ENCODE results near the gene CYP26B1. TPM values are rescaled to one million over a fixed set of nuclear protein-coding genes. Genes with fewer than 3 reads are reported as not detected.

The CYP26B1 gene
- total RNA-seq, 2 experiments from 2014 or later, result not detected

DNA sequence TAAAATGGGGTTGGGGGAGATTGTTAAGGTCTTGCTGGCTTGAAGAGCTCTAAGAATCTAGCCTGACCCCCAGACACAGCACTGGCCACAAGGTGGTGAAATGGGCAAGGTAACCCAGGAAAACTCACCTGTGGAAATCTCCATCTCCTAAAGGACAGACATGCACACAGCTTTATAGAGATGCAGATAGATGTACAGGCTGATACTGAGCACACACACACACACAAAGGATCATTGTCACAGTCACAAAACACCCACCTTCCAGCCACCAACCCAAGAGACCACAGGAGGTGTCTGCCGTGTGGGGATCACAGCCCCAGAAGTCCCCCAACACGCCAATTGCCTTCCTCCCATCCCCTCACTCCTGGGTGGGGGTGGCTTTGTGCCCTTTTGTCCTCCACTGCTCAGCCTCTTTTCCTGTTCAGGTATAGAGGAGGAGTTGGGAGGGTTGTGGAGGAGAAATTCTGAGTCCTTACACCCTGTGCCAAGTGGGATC is 3.2 kb upstream of the CYP26B1 start:
- H3K27me3 Mint-ChIP-seq, result peaks cover 56% of the 10 kb centered on the region
- no peak overlapping the region for H3K4me3 Mint-ChIP-seq
- no peak for DNase-seq
- CTCF ChIA-PET, result interaction anchor here (1.0 to 1.3 kb wide), 4 partner anchors 11 to 600 kb away, joined by 3 read pairs; no protein-coding TSS in a partner anchor
- POLR2A ChIA-PET, result no interaction called here
- no peak overlapping the region for H3K27ac Mint-ChIP-seq
- no peaks in the 10 kb centered on the region for H3K9me3 Mint-ChIP-seq
- H3K4me1 Mint-ChIP-seq, result peaks cover 26% of the 10 kb centered on the region
- H3K36me3 Mint-ChIP-seq (ENCODE audit: low read depth), result peaks cover 7% of the 10 kb centered on the region

DNA sequence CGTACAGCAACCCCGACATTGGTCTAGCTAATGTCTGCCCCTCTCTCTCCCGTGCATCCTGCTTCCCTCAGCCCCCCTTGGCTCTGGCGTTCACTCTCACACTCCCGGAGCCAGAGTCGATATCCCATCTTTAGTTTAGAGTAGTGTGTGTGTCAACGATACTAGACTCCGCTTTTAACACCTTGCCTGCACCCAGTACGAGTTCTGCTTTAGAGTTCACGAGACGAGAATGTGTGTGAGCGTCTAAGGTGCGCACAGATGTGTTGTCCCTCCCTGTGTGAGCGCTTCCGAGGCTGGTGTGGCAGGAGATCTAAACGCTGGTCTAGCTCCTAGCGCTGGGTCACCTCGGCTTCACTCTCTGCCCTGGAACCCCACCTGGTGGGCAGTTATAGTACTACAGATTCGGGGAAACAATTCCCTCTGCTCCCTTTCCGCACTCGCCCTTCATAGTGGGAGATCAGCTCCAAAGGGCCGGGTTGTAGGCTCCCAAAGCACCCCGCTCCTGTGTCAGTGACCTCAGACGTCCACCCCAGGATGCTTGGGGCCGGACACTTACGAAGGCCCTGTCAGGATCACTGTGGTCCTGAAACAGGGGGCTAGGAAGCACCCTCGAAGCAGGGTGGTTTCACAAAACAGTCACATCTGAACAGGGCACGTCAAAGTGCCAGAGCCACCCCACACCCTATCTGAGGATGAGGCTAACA is 2.6 kb upstream of the CYP26B1 start:
- DNase-seq, result peak; percentile 64
- no peak overlapping the region for H3K27ac Mint-ChIP-seq
- ChIA-PET POLR2A (no interaction called here), CTCF (interaction anchor here (0.7 to 1.3 kb wide), 6 partner anchors 12 to 600 kb away, joined by 3 read pairs; no protein-coding TSS in a partner anchor)
- H3K9me3 Mint-ChIP-seq, result no peaks in the 10 kb centered on the region
- peaks cover 30% of the 10 kb centered on the region for H3K4me1 Mint-ChIP-seq
- H3K27me3 Mint-ChIP-seq, result peaks cover 59% of the 10 kb centered on the region
- H3K36me3 Mint-ChIP-seq (ENCODE audit: low read depth), result peaks cover 7% of the 10 kb centered on the region
- H3K4me3 Mint-ChIP-seq, result peak overlapping the region; percentile 16

DNA sequence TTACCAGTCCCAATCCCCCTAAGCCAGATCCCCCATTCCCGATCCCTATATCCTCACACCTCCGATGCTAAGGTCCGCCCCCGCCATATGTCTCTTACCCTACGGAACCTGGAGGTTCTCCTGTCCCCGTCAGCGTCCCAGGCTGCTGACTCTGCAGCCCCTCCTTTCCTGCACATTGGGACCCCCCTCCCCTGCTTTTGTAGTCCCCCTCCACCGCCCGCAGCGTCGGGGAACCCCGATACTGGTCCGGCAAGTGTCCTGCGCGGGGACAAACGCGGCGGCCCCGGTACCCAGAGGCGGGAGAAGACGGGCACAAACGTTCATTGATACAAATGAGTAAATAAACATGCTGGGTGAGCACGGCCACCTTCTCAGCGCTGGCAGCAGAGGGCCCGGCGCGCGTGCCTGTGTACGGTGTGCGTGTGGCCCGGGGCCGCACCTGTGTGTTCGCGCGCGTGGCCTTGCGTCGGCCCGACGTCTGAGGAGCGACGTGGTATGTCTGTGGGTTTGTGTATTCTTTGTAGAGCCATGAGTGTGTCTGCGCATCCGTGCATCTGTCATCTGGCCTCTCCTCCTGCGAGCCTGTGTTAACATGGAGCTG is 2.0 kb upstream of the CYP26B1 start:
- peaks cover 62% of the 10 kb centered on the region for H3K27me3 Mint-ChIP-seq
- ChIA-PET POLR2A (no interaction called here), CTCF (interaction anchor here (0.7 to 1.3 kb wide), 5 partner anchors 14 to 599 kb away, joined by 3 read pairs; no protein-coding TSS in a partner anchor)
- no peak overlapping the region for H3K27ac Mint-ChIP-seq
- peak overlapping the region; percentile 51 for H3K4me3 Mint-ChIP-seq
- DNase-seq, result no peak
- no peaks in the 10 kb centered on the region for H3K9me3 Mint-ChIP-seq
- peaks cover 7% of the 10 kb centered on the region for H3K36me3 Mint-ChIP-seq (ENCODE audit: low read depth)
- H3K4me1 Mint-ChIP-seq, result peaks cover 30% of the 10 kb centered on the region

DNA sequence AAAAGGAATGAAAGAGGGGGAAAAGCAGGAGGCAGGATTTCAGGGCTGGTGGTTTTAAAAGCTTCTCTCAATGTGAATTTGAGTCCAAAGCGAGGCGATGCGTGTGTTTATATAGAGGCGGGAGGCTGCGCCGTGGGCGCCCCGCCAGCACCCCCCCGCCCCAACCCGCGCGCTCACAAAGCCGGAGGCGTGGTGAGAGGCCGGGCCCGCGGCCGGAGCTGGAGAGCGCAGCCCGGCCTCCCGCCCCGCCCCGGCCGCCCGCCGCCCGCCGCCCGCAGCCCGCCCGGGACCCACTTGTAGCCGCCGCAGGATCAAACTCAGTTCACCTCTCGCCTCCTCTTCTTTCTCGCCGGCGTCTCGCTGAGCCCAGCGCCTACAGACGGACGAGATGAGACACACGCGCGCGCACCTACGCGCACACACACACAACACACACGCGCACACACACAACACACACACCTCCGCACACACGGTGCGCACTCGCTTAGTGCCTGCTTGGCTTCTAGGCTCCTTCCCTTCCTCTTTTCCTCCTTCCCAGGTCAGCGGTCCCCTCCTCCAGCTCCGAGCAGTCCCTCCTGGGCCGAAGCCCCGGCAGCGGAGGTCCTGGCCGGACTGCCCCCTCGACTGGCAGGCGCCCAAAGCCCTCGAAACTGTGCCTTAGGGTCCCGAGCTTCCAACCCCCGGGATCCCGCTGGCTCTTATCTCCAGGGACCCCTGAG is 1.3 kb upstream of the CYP26B1 start:
- ChIA-PET CTCF (interaction anchor here (1.3 kb wide), 1 partner anchor 18 kb away, joined by 3 read pairs; no protein-coding TSS in a partner anchor), POLR2A (no interaction called here)
- Mint-ChIP-seq H3K4me1 (peaks cover 30% of the 10 kb centered on the region), H3K27me3 (peaks cover 65% of the 10 kb centered on the region), H3K36me3 (ENCODE audit: low read depth) (peaks cover 7% of the 10 kb centered on the region), H3K27ac (peak overlapping the region; percentile 50), H3K9me3 (no peaks in the 10 kb centered on the region), H3K4me3 (peak overlapping the region; percentile 63)
- no peak for DNase-seq

GRCh38 chr2:72148003-72148836 is 558 bp upstream of the CYP26B1 start:
- peaks cover 30% of the 10 kb centered on the region for H3K4me1 Mint-ChIP-seq
- H3K27ac Mint-ChIP-seq, result peak overlapping the region; percentile 69
- no peak for DNase-seq
- peaks cover 72% of the 10 kb centered on the region for H3K27me3 Mint-ChIP-seq
- CTCF ChIA-PET, result no interaction called here
- POLR2A ChIA-PET, result no interaction called here
- H3K4me3 Mint-ChIP-seq, result peak overlapping the region; percentile 63
- peaks cover 7% of the 10 kb centered on the region for H3K36me3 Mint-ChIP-seq (ENCODE audit: low read depth)
- H3K9me3 Mint-ChIP-seq, result no peaks in the 10 kb centered on the region

DNA sequence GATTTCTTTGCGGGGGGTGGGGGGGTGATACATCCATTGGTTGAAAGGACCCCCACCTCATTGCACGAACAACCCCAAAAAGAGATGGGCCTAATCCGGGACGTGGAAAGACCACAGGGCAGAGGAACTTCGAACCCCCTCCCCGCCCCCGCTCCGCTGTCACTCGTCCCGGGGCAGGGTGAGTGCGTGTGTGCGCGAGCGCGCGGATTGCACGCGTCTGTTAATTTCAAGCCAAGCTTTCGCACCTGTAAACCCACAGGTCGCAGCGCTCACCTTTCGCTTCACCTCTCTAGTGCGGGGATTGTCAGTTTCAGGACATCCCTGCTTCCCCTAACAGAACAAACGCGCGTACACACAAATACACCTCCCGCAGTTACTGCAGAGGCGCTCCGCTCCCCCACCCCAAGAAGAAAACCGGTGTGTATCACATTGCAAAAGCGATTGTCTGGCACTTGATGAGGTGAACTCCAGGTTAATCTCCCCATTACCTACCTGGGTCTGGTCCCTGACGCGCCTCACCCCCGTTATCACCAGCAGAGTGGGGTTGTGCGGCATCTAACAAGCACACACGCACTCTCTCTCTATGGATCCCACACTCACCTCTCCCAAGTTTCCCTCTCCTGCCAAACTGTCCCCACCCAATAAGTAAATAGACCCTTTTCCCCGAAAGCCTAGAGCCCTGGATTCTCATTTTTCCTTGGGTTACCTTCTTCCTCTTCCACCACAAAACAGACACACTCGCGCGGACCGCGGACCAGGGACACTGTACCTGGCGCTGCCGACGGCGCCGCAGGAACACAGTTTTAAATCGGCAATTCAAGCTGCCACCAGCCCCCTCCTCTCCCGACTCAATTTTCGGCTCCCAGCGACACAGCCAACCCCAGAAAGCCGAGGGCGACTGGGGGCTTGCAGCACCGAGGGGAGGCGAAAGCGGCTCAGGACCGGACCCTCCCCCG is 1.0 kb downstream of the CYP26B1 start:
- Mint-ChIP-seq H3K27ac (peak overlapping the region; percentile 78), H3K27me3 (peaks cover 75% of the 10 kb centered on the region), H3K4me1 (peaks cover 30% of the 10 kb centered on the region), H3K4me3 (peak overlapping the region; percentile 22), H3K9me3 (no peaks in the 10 kb centered on the region), H3K36me3 (ENCODE audit: low read depth) (peaks cover 7% of the 10 kb centered on the region)
- POLR2A ChIA-PET, result no interaction called here
- CTCF ChIA-PET, result no interaction called here
- DNase-seq, result no peak

GRCh38 chr2:72145658-72146329 is 1.9 kb downstream of the CYP26B1 start:
- DNase-seq, result no peak
- peaks cover 30% of the 10 kb centered on the region for H3K4me1 Mint-ChIP-seq
- POLR2A ChIA-PET, result no interaction called here
- peak overlapping the region; percentile 47 for H3K4me3 Mint-ChIP-seq
- CTCF ChIA-PET, result no interaction called here
- H3K27me3 Mint-ChIP-seq, result peaks cover 68% of the 10 kb centered on the region
- peaks cover 7% of the 10 kb centered on the region for H3K36me3 Mint-ChIP-seq (ENCODE audit: low read depth)
- no peak overlapping the region for H3K27ac Mint-ChIP-seq
- H3K9me3 Mint-ChIP-seq, result no peaks in the 10 kb centered on the region

DNA sequence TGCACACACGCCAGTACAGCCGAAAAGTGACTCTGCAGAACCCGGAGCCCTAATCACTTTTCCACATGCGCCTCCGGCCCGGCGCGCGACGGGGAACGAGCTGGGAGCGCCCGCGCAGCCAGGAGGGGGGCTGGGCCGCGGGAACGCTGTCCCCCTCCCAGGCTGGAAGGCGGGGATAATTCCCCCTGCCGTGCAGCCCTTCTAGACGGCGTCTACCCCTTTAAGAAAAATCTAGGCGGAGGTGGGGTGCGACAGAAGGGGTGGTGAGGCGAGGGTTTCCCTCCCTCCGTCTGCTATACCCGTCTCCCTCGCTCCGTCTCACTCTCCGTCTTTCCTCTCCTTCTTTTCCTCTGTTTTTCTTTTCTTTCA is 2.4 kb downstream of the CYP26B1 start:
- peaks cover 7% of the 10 kb centered on the region for H3K36me3 Mint-ChIP-seq (ENCODE audit: low read depth)
- H3K27me3 Mint-ChIP-seq, result peaks cover 63% of the 10 kb centered on the region
- no peak overlapping the region for H3K27ac Mint-ChIP-seq
- peaks cover 30% of the 10 kb centered on the region for H3K4me1 Mint-ChIP-seq
- peak overlapping the region; percentile 47 for H3K4me3 Mint-ChIP-seq
- POLR2A ChIA-PET, result no interaction called here
- DNase-seq, result no peak
- H3K9me3 Mint-ChIP-seq, result no peaks in the 10 kb centered on the region
- CTCF ChIA-PET, result no interaction called here

DNA sequence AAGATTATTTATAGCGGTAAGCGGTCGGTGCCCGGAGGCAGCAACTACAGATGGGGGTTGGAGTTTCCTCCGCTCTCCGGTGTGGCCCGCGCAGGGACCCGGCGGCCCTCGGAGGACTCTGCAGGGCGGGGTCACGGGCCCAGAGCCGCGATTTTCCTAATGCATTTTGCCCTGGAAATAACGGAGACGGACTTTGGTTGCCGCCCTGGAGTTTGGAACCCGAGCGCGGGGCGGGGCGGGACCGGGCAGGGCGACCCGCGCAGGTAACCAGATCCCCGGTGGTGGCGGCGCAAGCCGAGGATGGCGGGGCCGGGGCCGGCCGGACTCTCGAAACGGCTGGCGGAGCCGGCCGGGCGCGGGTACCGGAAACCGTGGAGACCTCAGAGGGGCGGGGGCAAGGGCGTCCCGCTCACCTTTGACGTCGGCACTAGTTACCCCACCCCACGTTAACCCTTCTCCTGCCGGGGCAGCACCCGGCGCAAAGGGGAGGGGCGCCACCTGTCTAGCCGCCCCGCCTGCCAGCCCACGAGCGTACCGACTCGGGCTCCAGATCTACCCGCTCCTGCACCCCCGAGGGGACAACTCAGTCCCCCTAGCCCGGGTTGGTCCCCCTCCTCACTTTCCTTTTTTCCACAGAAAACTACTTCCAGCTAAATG is 2.9 kb downstream of the CYP26B1 start:
- Mint-ChIP-seq H3K4me1 (peaks cover 25% of the 10 kb centered on the region), H3K36me3 (ENCODE audit: low read depth) (peaks cover 7% of the 10 kb centered on the region), H3K9me3 (no peaks in the 10 kb centered on the region), H3K27me3 (peaks cover 58% of the 10 kb centered on the region), H3K27ac (no peak overlapping the region), H3K4me3 (peak overlapping the region; percentile 30)
- CTCF ChIA-PET, result no interaction called here
- POLR2A ChIA-PET, result no interaction called here
- DNase-seq, result no peak

DNA sequence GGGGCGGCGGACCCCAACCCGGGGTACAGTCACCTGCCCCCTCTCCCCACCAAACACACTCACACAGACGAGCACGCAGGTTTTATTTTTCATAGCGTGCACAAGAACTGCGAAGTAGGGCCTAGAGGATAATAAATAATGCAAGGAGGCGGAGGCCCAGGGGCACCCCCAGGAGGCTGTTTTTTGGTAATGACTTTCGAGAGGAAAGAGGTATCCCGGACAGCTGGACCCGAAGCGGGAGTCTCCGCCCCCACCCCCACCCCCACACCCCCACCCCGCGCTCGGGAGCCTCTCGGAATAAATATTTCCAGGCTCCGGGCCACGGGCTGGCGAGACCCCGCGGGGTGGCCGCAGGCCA is 3.4 kb downstream of the CYP26B1 start:
- no peaks in the 10 kb centered on the region for H3K9me3 Mint-ChIP-seq
- H3K4me3 Mint-ChIP-seq, result no peak overlapping the region
- CTCF ChIA-PET, result no interaction called here
- H3K4me1 Mint-ChIP-seq, result peaks cover 19% of the 10 kb centered on the region
- DNase-seq, result no peak
- H3K36me3 Mint-ChIP-seq (ENCODE audit: low read depth), result peaks cover 7% of the 10 kb centered on the region
- peaks cover 53% of the 10 kb centered on the region for H3K27me3 Mint-ChIP-seq
- POLR2A ChIA-PET, result no interaction called here
- no peak overlapping the region for H3K27ac Mint-ChIP-seq

Data from activated CD4-positive, alpha-beta T cell treated with anti-CD3 and anti-CD28 coated beads, Interleukin-2, amount 10 ng/mL, durations not matched to agents 7 days and 5 days (primary cell).